H54 (cell line): ENCODE measurements around the gene APOL1.
A peak's percentile ranks its signal among the peaks of the same experiment; 100 is the strongest.

Experiments used
- DNase-seq: peaks from one replicate; pipeline ENCODE4 v3.0.0; 2011; ENCODE audit warnings: low spot score, mixed read lengths; ENCODE audit not compliant: insufficient read length
- FAIRE-seq: peaks from 3 replicates; lab custom pipeline; 2011; peaks lifted over from hg19 to GRCh38; lab: Jason Lieb, UNC
- POLR2A ChIP-seq: IDR thresholded peaks from 2 replicates; pipeline ENCODE4 v1.6.1; 2011; ENCODE audit warnings: low read depth, mild to moderate bottlenecking, low read length

The APOL1 gene

DNA sequence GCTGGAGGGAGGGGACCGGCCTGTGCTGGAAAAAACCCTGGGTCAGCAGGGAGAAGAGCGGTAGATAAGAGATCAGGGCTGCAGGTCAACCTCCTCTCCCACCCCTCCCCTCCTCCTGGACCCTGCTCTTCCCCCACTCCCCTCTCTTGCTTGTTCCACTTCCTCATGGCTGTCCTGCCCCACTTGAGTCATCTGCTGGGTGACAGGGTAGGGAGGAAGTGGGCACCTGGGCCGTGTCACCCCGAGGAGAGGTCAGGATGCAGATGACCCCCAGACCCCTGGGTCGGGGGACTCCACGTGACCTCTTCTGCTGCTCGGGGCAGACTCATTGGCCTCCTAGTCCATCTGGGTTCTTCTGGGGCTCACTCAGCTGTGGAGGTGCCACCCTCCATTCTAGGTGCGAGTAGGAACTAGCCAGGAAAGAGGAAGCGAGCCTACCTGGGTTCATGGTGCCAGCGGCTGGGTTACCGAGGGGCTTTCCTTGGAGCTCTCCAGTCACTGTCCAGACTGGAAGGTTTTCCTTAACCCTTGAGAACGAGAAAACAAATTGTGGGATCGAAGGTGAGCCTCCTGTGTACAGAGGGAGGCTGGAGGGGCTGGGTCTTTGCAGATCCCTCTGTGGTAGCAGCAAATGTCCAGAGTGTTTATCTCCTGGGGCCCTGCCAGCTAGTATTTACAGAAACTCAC, 20.1 kb upstream of the APOL1 start:
- no peak for FAIRE-seq
- no peak for TF ChIP-seq POLR2A
- no peak for DNase-seq

DNA sequence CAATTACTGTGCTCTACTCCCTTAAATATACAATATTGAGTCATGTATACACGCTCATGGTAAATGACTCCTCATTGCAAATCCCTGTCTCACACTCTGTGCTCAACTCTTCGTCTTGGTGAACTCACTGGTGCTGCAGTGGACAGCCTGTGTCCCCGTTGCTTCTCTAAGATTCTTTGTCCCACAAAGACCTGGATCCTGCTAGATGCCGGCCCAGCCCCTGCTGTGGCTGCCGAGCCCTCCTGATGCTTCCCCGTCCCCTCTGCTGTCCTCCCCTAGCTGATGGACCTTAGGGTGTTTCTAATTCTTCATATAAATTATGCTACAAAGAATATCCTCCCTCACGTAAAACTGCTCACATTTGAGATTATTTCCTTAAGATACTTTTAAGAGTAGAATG, 19.1 kb upstream of the APOL1 start:
- DNase-seq (no peak), FAIRE-seq (no peak)
- TF ChIP-seq POLR2A = no peak

DNA sequence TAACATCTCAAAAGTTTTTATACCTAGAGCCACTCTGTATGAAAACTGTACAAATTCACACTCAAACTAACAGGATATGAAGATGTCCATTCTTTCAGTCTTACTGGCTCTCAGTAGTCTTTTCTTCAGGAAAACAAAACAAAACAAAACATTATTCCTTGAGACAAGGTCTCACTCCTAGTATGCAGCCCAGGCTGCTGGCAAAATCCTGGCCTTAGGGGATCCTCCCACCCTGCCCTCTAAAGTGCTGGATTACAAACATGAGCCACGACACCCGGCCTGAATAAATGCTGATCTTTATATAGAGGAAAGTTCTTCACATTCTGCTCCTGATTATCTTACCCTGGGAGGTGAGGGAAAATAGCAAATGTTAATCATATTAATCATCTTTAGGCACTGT, 18.7 kb upstream of the APOL1 start:
- FAIRE-seq = no peak
- no peak for TF ChIP-seq POLR2A
- DNase-seq = no peak

DNA sequence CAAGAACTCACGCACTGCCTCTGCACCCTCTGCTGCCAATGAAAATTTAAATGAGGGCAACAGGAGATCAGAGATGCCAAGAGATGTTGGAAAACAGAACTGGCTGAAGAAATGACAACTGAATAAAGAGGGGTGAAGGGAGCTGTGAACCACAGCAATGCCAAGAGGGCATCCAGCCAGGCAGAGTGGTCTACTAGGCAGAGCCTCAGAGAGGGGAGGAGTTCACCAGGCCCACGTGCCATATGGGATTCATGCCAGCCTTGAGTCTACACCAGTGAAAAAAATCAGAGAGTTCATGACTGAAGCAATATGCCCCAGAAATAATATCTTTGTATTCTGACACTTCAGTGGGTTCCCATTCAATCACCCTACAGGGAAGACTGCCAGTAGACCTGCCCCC, 18.0 kb upstream of the APOL1 start:
- DNase-seq = no peak
- no peak for FAIRE-seq
- no peak for TF ChIP-seq POLR2A

DNA sequence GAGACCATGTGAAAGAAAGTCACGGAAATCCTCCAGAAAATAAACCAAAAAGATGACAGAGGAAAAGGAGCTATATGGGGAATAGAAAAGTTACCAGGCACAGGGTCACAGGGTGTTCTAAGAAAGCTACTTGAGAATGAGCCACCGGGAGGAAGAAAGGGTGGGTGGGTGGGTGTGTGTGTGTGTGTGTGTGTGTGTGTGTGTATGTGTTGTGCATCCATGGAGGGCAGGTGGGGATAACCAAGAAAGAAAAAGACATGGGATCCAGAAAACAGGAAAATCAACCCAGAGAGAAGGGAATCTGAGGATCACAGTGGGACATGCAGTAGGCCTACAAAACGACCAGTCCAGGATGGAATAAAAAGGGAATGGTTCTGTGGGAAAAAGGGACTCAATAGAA, 17.3 kb upstream of the APOL1 start:
- FAIRE-seq = no peak
- no peak for TF ChIP-seq POLR2A
- no peak for DNase-seq

DNA sequence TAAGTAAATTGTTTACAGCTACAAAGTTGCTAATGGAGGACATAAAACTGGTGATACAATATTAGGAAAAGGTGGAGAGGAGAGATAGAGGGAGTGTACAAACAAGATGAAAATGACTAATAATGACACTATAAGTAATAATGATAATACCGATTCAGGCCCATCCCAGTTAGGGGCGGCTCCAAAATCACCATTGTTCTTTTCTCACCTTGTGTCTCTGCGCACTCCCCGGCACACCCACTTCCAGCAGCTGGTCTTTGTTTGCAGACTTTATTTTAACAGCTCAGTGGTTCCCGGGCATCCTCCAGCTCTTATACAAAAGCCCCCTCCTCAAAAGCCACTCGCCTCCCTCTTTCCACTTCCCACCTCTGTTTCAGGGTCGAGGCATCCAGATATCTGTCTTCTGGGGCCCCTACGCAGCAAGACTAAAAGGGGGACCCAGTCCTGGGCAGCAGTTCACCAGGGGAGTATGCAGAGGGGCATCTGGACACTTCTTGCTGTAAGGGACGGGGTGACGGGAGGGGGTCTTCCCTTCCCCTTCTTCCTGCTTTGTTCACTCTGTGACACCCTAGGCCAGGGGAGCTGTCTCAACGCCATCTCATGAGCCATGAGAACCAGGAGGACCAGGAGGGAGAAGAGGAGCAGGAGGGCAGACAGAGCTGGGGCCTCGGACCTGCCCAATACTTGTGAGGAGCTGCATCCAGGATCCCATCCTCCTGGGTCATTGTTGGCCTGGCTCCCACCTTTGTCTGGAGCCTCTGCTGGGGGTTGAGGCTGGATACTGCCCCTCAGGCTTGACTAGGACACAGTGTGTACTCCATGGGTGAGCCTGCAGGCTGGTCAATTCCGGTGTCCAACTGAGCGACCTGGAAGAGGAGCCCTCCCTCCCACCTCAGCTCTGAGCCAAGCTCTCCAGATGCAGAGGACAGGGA, 16.3 kb upstream of the APOL1 start:
- FAIRE-seq (no peak), DNase-seq (no peak)
- TF ChIP-seq POLR2A = no peak

DNA sequence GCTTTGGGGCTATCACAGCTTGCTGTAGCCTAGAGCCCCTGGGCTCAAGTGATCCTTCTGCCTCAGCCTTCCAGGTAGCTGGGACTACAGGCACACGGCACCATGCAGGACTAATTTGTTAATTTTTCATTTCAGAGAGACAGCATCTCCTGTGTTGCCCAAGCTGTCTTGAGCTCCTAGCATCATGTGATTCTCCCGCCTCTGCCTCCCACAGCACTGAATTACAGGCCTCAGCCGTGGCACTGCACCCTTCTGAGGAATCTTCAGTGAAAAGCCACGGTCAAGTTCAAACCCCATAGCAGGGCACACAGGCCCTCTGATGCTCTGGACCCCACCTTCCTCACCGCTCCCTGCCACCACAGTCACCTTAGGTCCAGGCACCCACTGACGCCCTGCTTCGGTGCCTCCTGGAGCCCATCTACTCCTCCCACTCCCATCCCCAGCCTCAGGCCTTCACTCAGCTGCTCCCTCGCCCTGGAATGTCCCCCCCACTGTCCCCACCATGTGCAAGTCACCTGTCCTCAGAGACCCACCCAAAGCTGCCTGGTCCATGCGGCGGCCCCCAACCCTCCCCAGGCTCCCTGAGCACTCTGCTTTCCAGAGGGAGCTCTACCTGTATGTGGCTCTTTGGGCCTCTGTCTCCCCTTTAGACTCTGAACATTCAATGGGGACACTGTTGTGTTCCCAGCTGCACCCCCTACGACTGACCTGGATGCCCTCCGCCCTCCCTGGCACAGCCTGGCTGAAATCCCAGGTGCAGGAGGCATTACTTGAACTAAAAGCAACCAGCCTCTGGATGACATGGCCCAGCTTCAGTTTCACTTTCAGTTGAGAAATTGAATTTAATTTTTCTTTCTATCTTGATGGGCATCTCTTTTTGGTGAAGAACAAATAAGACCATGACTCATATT, 15.2 kb upstream of the APOL1 start:
- DNase-seq (no peak), FAIRE-seq (no peak)

DNA sequence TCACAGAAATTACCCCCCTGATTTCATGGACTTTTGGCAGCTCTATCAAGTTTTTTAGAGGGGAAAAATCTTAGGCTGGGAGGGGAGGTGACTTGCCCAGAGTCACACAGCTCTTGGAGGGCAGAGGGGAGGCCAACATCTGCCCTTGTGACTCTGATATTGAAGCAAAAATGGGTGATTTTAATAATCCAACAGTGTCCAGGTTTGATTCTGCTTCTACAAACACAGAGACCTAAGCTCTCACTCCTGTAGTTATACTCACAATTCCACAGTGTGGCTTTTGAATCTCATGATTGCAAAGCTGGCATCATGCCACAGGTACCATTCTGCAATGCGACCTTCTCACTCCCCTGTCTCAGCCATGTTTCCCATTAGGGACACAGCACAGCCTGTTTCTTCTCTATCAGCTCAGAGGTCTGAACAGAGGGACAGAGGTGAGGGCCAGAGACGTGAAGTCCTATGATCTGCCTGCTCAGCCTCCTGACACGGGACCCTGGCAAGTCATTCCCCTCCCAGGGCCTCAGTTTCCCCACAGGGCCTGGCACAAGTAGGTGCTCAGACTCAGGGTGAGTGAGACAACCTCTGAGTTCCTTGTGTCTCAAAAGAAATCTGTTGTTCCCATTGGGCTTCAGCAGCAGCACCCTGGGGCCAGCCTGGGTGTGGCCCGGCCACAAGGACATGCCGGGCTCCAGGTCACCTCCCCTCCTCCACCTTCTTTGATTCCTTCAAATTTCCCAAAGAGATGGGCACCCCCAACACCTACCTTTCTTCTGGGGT, 14.4 kb upstream of the APOL1 start:
- peak; percentile 36 for FAIRE-seq

More for the DNA sequence above, 15.2 kb upstream of the APOL1 start:
- no peak for TF ChIP-seq POLR2A

DNA sequence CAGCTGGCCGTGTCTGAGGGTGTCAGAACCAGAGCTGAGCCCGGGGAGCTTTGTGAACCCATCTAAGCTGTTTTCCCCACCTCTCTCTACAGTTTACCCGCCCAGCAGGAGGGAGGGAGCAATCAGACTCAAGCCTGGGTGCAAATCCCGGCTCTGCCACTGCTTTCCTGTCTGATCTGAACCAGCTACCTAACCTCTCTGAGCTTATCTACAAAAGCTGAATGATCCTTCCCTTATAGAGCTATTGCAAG, 13.9 kb upstream of the APOL1 start:
- no peak for FAIRE-seq
- TF ChIP-seq POLR2A = no peak

More for the DNA sequence above, 14.4 kb upstream of the APOL1 start:
- DNase-seq = no peak
- no peak for TF ChIP-seq POLR2A

DNA sequence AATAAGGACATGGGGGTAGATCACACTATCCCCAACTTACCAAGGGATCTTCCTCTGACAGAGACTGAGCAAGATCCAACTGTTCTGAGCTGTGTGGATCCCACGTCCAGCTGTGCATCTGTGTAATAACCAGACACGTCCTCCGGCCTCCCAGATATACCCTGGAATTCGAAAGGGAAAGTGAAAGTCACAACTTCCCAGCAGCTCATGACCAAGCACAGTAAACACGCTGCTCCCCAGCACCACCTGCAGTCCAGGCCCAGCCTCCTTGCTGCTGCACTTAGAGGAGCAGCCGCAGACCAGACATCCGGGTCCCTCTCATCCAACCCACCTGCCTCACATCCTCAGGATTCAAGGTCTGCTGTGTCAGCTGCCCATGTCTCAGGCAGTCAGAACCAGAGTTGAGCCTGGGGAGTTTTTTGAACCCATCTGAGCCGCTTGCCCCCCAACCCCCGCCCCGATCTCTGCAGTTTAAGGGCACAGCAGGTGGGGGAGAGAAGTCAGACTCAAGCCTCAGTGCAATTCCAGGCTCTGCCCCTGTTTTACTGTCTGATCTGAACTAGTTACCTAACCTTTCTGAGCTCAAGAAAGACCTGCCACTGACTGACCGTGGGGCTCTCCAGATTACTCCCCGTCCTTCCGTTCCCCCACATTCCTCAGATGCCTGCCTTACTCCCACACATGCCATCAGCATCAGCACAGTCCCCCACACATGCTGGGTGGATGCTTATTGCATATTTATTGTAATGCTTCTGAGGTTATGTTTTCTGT, 13.3 kb upstream of the APOL1 start, which contains the start of gene APOL2:
Gene APOL2 (minus strand): TSS at position 127 of the 771 bp plus-strand sequence. CDS start 6,365 bp downstream, outside the sequence.
- TF ChIP-seq POLR2A = no peak
- DNase-seq = peak; percentile 64
- peak; percentile 88 for FAIRE-seq

More for the DNA sequence above, 13.9 kb upstream of the APOL1 start:
- no peak for DNase-seq

DNA sequence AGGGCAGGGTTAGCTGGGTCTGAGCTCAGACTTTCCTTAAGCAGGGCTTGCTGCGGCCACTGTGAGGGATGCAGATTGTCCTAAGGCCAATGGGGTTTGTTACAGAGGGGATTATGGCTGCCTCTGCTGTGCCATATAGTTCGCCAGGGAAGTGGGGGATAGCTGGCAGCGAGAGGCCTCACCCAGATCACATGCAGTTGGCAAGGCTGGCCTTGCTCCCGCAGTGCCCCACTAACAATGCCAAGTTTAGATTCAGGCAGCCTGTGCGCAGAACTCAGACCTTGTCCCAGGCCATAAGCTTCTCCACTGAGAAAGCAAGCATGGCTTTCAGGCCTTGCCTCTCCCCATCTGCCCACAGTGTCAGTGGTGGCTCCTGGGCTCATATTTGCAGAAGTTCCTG, 8.9 kb upstream of the APOL1 start:
- DNase-seq = no peak
- no peak for FAIRE-seq
- TF ChIP-seq POLR2A = no peak
